Measurements from ENCODE around the gene PPY.
"Not testable (repeated sequence)": the region's sequence is repeated elsewhere in the genome, so short reads cannot be mapped to it uniquely, and the experiment has no call there.

Gene PPY

DNA sequence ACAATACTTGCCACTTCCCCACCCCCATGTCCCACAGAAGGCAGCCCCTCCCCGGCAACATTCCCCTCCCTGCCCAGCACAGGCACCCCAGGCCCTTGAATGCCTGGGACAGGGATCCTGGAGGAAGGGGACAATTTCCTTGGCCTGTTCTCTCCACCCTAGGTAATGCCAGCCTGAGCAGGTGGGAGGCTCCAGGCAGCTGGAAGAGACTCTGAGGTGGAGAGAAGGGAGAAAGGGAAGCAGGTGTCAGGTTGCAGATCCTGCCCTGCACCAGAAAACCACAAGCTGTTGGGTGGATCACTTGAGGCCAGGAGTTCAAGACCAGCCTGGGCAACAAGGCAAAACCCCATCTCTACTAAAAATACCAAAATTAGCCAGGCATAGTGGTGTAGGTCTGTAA is 43.8 kb downstream of the PPY start:
- Histone ChIP-seq H3K36me3 (ENCODE audit: control insufficient read depth, insufficient read depth, low read length) (peaks cover 3% of the 10 kb centered on the region), H3K9ac (ENCODE audit: low read depth, low read length) (no peak overlapping the region), H3K27me3 (ENCODE audit: control insufficient read depth, insufficient read depth, low read length) (peaks cover 12% of the 10 kb centered on the region), H3K9me3 (ENCODE audit: control insufficient read depth, insufficient read depth, low read length) (no peaks in the 10 kb centered on the region), H3K4me3 (ENCODE audit: low read depth, low read length) (no peak overlapping the region), H3K4me1 (ENCODE audit: control insufficient read depth, insufficient read depth, low read length) (peaks cover 11% of the 10 kb centered on the region)

DNA sequence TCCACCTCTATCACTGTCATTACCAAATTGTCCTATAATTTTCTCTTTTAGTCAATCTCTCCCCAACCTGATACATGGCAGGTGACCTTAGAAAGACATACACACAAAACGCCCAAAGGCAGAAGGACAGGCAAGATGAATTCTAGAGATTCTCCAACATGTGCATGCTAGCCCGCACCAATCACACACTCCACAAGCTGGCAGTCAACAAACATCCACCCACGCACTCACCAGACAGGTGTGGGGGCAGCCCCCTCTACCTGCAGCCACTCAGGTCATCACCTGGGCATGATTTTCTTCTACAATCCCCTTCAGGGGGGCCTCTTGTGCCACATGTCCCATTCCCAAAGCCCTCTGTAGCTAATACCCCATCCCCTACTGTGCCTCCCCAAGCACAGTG is 44.4 kb downstream of the PPY start:
- H3K4me1 ChIP-seq (ENCODE audit: control insufficient read depth, insufficient read depth, low read length), result peaks cover 15% of the 10 kb centered on the region
- H3K4me3 ChIP-seq (ENCODE audit: low read depth, low read length), result no peak overlapping the region
- peaks cover 12% of the 10 kb centered on the region for H3K27me3 ChIP-seq (ENCODE audit: control insufficient read depth, insufficient read depth, low read length)
- peaks cover 3% of the 10 kb centered on the region for H3K36me3 ChIP-seq (ENCODE audit: control insufficient read depth, insufficient read depth, low read length)
- no peak overlapping the region for H3K9ac ChIP-seq (ENCODE audit: low read depth, low read length)
- H3K9me3 ChIP-seq (ENCODE audit: control insufficient read depth, insufficient read depth, low read length), result no peaks in the 10 kb centered on the region

GRCh38 chr17:43894494-43894893 is 47.8 kb downstream of the PPY start:
- not testable (repeated sequence) for H3K9ac ChIP-seq (ENCODE audit: low read depth, low read length); H3K27me3 ChIP-seq (ENCODE audit: control insufficient read depth, insufficient read depth, low read length)

GRCh38 chr17:43892647-43892952 is 49.7 kb downstream of the PPY start:
- H3K9ac ChIP-seq (ENCODE audit: low read depth, low read length), result no peak overlapping the region
- H3K27me3 ChIP-seq (ENCODE audit: control insufficient read depth, insufficient read depth, low read length), result no peaks in the 10 kb centered on the region
- no peaks in the 10 kb centered on the region for H3K9me3 ChIP-seq (ENCODE audit: control insufficient read depth, insufficient read depth, low read length)
- no peaks in the 10 kb centered on the region for H3K36me3 ChIP-seq (ENCODE audit: control insufficient read depth, insufficient read depth, low read length)
- peaks cover 11% of the 10 kb centered on the region for H3K4me1 ChIP-seq (ENCODE audit: control insufficient read depth, insufficient read depth, low read length)
- no peak overlapping the region for H3K4me3 ChIP-seq (ENCODE audit: low read depth, low read length)

More at GRCh38 chr17:43894494-43894893, 47.8 kb downstream of the PPY start:
- H3K4me1 ChIP-seq (ENCODE audit: control insufficient read depth, insufficient read depth, low read length), result peaks cover 13% of the 10 kb centered on the region
- not testable (repeated sequence) for H3K4me3 ChIP-seq (ENCODE audit: low read depth, low read length); H3K36me3 ChIP-seq (ENCODE audit: control insufficient read depth, insufficient read depth, low read length); H3K9me3 ChIP-seq (ENCODE audit: control insufficient read depth, insufficient read depth, low read length)

- Histone ChIP-seq H3K4me3 (ENCODE audit: low read depth, low read length) (no peak overlapping the region), H3K4me1 (ENCODE audit: control insufficient read depth, insufficient read depth, low read length) (peaks cover 11% of the 10 kb centered on the region), H3K9ac (ENCODE audit: low read depth, low read length) (no peak overlapping the region), H3K36me3 (ENCODE audit: control insufficient read depth, insufficient read depth, low read length) (no peaks in the 10 kb centered on the region), H3K27me3 (ENCODE audit: control insufficient read depth, insufficient read depth, low read length) (no peaks in the 10 kb centered on the region), H3K9me3 (ENCODE audit: control insufficient read depth, insufficient read depth, low read length) (no peaks in the 10 kb centered on the region)
Observed at GRCh38 chr17:43891851-43892646, 50.2 kb downstream of the PPY start.
